Osteocyte (in vitro differentiated cells): ENCODE data around the gene DCTN2. TPM values are rescaled to one million over a fixed set of nuclear protein-coding genes. Genes with fewer than 3 reads are reported as not detected.
"Not testable (repeated sequence)": the region's sequence is repeated elsewhere in the genome, so short reads cannot be mapped to it uniquely, and the experiment has no call there.

Experiments used
- DNase-seq: peaks from one replicate; pipeline ENCODE4 v3.0.0; 2021; ENCODE audit warnings: mixed read lengths; ENCODE audit not compliant: unreplicated experiment; ENCODE audit errors: extremely low spot score
- H3K27ac Mint-ChIP-seq: one replicate; pipeline ENCODE4 v1.8.0; 2021; ENCODE audit warnings: mild to moderate bottlenecking, mixed read lengths; ENCODE audit not compliant: unreplicated experiment
- H3K27me3 Mint-ChIP-seq: one replicate; pipeline ENCODE4 v1.8.0; 2021; ENCODE audit warnings: mixed read lengths; ENCODE audit not compliant: unreplicated experiment
- H3K36me3 Mint-ChIP-seq: one replicate; pipeline ENCODE4 v1.8.0; 2021; ENCODE audit warnings: mixed read lengths; ENCODE audit not compliant: unreplicated experiment
- H3K4me1 Mint-ChIP-seq: one replicate; pipeline ENCODE4 v1.8.0; 2021; ENCODE audit warnings: mixed read lengths; ENCODE audit not compliant: unreplicated experiment
- H3K4me3 Mint-ChIP-seq: one replicate; pipeline ENCODE4 v1.8.0; 2021; ENCODE audit warnings: mild to moderate bottlenecking, moderate library complexity, mixed read lengths; ENCODE audit not compliant: unreplicated experiment
- H3K9me3 Mint-ChIP-seq: one replicate; pipeline ENCODE4 v1.8.0; 2021; ENCODE audit warnings: mixed read lengths; ENCODE audit not compliant: unreplicated experiment
- total RNA-seq: library from RNA; stranded (reverse); gene quantifications from 2 replicates; pipeline ENCODE4 v1.2.1, GENCODE V29; 2021
- TF ChIP-seq, protein P1 (sequence below): fragments of 200-600 bp; sonication (generic); IDR thresholded peaks from 2 replicates; pipeline ENCODE4 v1.5.0; 2021; ENCODE audit warnings: antibody characterized with exemption, mild to moderate bottlenecking, moderate library complexity

DCTN2 gene
- total RNA-seq, 1 donor from 2014 or later = 149 TPM

DNA sequence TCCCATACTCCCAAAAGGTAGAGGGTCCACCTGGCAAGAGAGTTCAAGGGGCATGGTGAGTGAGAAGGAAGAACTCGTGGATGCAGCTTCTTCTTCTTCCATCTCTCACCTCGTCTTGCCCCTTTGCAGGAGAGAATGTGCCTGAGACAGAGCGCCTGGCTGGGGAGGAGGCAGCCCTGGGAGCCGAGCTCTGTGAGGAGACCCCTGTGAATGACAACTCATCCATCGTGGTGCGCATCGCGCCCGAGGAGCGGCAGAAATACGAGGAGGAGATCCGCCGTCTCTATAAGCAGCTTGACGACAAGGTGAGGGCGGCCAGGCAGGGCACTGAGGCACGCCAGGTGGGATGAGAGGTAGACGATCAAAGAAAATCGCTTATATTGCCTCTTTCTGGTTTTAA, 22.9 kb upstream of the DCTN2 start:
- DNase-seq = no peak
- Mint-ChIP-seq H3K9me3 (no peaks in the 10 kb centered on the region), H3K27ac (no peak overlapping the region), H3K27me3 (peaks cover 3% of the 10 kb centered on the region), H3K4me3 (no peak overlapping the region), H3K36me3 (no peaks in the 10 kb centered on the region), H3K4me1 (no peaks in the 10 kb centered on the region)
- TF ChIP-seq, protein P1, sequence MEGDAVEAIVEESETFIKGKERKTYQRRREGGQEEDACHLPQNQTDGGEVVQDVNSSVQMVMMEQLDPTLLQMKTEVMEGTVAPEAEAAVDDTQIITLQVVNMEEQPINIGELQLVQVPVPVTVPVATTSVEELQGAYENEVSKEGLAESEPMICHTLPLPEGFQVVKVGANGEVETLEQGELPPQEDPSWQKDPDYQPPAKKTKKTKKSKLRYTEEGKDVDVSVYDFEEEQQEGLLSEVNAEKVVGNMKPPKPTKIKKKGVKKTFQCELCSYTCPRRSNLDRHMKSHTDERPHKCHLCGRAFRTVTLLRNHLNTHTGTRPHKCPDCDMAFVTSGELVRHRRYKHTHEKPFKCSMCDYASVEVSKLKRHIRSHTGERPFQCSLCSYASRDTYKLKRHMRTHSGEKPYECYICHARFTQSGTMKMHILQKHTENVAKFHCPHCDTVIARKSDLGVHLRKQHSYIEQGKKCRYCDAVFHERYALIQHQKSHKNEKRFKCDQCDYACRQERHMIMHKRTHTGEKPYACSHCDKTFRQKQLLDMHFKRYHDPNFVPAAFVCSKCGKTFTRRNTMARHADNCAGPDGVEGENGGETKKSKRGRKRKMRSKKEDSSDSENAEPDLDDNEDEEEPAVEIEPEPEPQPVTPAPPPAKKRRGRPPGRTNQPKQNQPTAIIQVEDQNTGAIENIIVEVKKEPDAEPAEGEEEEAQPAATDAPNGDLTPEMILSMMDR = no peak

- TF ChIP-seq, protein P1 = no peak
- Mint-ChIP-seq H3K4me1 (no peaks in the 10 kb centered on the region), H3K27me3 (peaks cover 12% of the 10 kb centered on the region), H3K27ac (no peak overlapping the region), H3K4me3 (no peak overlapping the region), H3K36me3 (no peaks in the 10 kb centered on the region), H3K9me3 (no peaks in the 10 kb centered on the region)
- no peak for DNase-seq
Measured at GRCh38 chr12:57568838-57569237, 21.8 kb upstream of the DCTN2 start.

DNA sequence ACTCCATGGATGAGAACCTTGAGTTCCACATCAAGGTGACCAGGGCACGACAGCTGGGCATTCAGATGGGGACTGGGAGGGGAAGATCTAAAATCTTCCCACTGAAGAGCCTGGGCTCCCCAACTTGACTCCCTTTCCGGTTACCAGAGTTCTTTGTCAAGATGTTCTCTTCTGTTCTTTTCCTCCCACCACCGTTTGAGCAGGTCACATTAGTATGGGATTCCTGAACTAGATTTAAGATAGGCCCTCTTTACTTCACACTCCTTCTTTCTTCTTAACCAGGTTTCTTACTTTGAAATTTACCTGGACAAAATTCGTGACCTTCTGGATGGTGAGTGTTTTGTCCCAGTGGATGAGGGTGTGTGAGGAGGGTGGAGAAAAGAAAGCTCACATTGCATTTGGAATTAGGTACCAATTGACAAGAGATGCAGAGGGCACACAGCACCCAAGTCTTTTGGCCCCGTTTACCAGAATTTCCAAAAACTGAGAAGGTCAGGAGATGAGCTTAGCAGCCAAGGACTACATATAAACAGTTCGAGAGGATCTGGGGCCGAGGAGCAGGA, 17.3 kb upstream of the DCTN2 start:
- DNase-seq = no peak
- Mint-ChIP-seq H3K36me3 (no peaks in the 10 kb centered on the region), H3K4me1 (no peaks in the 10 kb centered on the region), H3K27ac (no peak overlapping the region), H3K4me3 (no peak overlapping the region), H3K9me3 (no peaks in the 10 kb centered on the region), H3K27me3 (peaks cover 37% of the 10 kb centered on the region)
- TF ChIP-seq, protein P1 = no peak

- no peaks in the 10 kb centered on the region for H3K4me1 Mint-ChIP-seq
- no peaks in the 10 kb centered on the region for H3K36me3 Mint-ChIP-seq
- H3K27me3 Mint-ChIP-seq = peaks cover 37% of the 10 kb centered on the region
- no peak overlapping the region for H3K4me3 Mint-ChIP-seq
- no peak overlapping the region for H3K27ac Mint-ChIP-seq
- no peak for DNase-seq
- no peaks in the 10 kb centered on the region for H3K9me3 Mint-ChIP-seq
- TF ChIP-seq, protein P1 = no peak
Measured at GRCh38 chr12:57563358-57563757, 16.4 kb upstream of the DCTN2 start.

GRCh38 chr12:57561117-57561516, 14.1 kb upstream of the DCTN2 start:
- not testable (repeated sequence) for H3K4me3 Mint-ChIP-seq, H3K27ac Mint-ChIP-seq, H3K36me3 Mint-ChIP-seq, DNase-seq, H3K9me3 Mint-ChIP-seq, H3K4me1 Mint-ChIP-seq
- peaks cover 45% of the 10 kb centered on the region for H3K27me3 Mint-ChIP-seq

DNA sequence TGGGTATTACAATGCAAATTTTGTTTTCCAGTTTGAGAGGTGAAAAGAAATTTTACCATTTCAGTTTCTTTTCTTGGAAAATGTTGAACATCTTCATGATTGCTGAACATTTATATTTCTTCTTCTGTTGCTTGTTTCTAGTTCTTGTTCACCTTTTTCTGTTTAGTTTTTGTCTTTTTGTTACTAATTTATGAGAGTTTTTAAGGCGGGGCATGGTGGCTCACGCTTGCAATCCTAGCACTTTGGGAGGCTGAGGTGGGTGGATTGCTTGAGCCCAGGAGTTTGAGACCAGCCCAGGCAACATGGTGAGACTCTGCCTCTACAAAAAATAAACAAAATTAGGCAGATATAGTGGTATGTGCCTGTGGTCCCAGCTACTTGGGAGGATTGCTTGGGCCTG, 13.5 kb upstream of the DCTN2 start:
- TF ChIP-seq, protein P1 = no peak
- Mint-ChIP-seq H3K36me3 (no peaks in the 10 kb centered on the region), H3K4me3 (no peak overlapping the region), H3K4me1 (no peaks in the 10 kb centered on the region), H3K27ac (no peak overlapping the region), H3K9me3 (no peaks in the 10 kb centered on the region), H3K27me3 (peaks cover 45% of the 10 kb centered on the region)
- no peak for DNase-seq
